GM21528 (cell line): ENCODE data around the gene FBXO48.
A peak's percentile ranks its signal among the peaks of the same experiment; 100 is the strongest.
"Not testable (repeated sequence)": the region's sequence is repeated elsewhere in the genome, so short reads cannot be mapped to it uniquely, and the experiment has no call there.

Experiments
- ATAC-seq: cut with Tn5 transposase; IDR thresholded peaks from one replicate; pipeline ENCODE4 v1.9.1; 2021; ENCODE audit warnings: mild to moderate bottlenecking, moderate library complexity; ENCODE audit not compliant: unreplicated experiment, low FRiP score

The FBXO48 gene

DNA sequence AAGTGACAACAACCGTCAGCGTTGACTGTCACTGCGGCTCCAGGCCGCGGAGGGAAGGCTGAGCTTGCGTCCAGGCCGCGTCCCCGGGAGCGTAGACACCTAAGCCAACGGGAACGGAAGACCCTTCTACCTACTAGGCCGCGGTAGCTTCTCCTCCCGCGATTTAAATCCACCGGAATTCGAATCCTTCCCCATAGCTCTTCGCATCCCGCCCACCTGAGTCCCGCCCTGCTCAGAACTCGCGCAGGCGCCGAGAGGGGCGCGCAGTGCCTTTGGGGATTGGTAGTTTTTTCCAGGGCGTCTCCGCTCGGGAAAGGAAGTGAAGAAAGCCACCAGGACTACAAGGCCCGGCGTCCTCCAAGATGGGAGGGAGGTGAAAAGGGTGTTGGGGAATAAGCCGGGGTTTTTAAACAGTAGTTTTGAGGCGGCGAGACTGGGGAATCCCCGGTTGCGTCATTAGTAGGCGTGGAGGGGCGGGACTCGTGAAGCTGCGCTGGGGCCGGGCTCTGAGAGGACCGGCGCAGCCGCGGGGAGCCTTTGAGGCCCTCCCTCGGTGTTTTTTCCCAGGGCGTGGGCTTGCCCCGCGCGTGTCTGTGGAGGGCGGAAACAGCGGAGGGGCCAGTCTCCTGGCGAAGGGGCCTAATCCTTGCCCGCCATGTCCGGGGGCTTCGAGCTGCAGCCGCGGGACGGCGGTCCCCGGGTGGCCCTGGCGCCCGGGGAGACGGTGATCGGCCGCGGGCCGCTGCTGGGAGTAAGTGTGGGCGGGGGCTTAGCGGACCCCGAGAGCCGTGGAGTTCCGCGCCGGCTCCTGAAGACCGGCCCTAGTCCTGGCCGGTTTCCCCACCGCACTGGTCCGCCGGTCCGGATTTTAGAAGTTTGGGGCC is at the start of gene FBXO48, which contains the start of gene APLF:
TSS of gene FBXO48 (minus strand) at position 218 of the 884 bp plus-strand sequence. CDS start 2,149 bp downstream, outside the sequence.
TSS of gene APLF (plus strand) at position 509 of the 884 bp plus-strand sequence. CDS start at position 656, 147 bp downstream.
- ATAC-seq, result peak; percentile 95

DNA sequence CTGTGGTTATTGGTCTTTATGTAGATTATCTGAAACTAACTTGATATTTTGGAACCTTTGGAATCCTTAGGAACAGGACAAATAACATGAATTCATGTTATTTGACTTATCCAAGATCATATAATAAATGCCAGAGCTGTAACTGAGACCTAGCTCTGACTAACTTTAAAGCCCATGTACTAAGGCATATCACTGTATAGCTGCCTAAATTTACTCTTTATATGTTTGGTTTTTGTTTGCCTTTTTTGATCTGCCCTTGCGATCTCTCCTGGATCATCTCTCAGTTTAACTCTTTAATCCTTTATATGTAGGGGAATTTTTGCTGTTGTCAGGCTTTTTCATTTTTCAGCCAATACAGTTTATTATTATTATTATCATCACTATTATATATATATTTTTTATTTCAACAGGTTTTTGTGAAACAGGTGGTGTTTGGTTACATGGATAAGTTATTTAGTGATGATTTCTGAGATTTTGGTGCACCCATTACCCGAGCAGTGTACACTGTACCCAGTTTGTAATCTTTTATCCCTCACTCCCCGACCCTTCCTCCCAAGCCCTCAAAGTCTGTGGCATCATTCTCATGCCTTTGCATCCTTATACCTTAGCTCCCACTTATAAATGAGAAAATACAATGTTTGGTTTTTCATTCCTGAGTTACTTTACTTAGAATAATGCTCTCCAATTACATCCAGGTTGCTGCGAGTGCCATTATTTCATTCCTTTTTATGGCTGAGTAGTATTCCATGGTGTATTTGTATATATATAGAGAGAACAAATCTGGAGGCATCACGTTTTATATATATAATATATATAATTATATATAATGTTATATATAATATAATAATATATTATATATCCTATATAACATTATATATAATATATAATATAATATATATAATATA is 49.2 kb upstream of the FBXO48 start:
- ATAC-seq, result no peak

- no peak for ATAC-seq
These were observed 47.3 kb upstream of the FBXO48 start for GRCh38 chr2:68514316-68514929.

DNA sequence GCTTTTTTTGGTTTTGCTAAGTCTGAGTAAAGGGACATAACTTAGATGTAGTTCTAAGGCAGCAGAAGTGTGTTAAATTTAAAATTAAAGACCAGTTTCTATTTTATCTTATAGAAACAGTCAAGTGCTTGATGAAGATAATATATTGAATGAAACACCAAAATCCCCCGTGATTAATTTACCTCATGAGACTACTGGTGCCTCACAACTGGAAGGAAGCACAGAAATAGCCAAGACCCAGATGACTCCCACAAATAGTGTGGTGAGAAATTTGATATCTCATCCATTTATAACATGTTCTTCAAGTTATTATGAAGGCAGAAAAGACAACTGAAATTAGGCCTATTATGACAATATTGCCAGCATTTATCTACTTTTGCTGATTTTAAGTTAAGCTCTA is 45.9 kb upstream of the FBXO48 start:
- ATAC-seq, result no peak

DNA sequence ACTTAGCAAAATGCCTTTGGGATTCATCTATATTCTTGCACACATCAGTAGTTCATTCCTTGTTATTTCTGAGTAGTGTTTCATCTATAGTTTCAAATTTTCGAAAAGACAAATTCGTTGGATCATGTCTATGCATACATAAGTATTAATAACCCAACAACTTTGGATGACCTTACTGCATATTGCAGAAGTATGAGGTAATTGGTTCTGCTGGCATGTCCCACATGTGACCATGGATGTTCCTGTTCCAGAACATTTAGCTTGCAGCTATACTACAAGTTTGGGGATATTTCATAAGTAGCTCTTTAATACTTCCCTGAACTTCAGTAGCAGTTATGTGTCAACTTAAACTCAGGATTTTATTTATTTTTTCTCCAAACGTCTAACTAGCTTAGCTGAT is 45.2 kb upstream of the FBXO48 start:
- ATAC-seq, result no peak

GRCh38 chr2:68506170-68506569 is 39.1 kb upstream of the FBXO48 start:
- ATAC-seq, result no peak

- no peak for ATAC-seq
These were observed 38.6 kb upstream of the FBXO48 start for GRCh38 chr2:68505603-68506159.

GRCh38 chr2:68501768-68502167 is 34.7 kb upstream of the FBXO48 start:
- ATAC-seq, result no peak

DNA sequence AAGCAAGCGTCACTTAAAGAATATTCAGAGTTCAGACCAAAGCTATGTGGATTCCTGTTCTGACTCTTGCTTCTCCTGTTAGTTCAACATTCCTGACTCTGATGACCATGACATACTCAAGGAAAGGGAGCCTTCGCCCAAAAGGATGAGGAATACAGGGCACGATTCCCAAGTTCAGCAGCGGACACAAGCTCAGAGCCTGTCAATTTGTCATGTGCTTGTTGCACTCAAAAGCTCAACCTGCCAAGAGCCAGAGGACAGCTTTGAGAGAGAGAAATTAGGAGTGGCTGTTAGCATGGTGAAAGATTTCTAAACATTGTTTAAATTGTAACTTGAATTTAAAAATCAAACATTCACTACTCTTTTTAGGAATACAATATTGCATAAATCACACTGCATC is 33.6 kb upstream of the FBXO48 start:
- ATAC-seq, result no peak

DNA sequence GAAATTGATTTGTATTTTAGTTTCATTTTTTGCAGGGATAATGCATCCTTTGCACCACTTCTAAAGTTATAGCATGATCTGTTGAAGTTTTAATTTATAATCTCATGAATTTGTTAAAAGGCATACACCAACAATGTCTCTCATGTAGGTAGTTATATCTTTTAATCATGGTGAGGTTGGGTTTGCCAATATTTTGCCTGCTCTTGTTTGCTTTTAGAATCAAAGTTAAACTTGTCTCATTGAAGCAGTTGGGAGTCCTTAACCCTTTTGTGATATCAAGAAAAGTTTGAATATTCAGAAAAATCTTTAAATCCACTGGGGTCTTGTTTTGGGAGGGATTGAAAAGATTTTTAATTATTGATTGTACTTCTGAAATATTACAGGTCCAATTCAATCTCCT is 32.0 kb upstream of the FBXO48 start:
- no peak for ATAC-seq

GRCh38 chr2:68491582-68491981 is 24.5 kb upstream of the FBXO48 start:
- no peak for ATAC-seq

- ATAC-seq, result no peak
These were observed 22.2 kb upstream of the FBXO48 start for GRCh38 chr2:68489282-68489681.

- not testable (repeated sequence) for ATAC-seq
These were observed 21.5 kb upstream of the FBXO48 start for GRCh38 chr2:68488605-68489004.

- no peak for ATAC-seq
These were observed 20.8 kb upstream of the FBXO48 start for GRCh38 chr2:68487773-68488355.

DNA sequence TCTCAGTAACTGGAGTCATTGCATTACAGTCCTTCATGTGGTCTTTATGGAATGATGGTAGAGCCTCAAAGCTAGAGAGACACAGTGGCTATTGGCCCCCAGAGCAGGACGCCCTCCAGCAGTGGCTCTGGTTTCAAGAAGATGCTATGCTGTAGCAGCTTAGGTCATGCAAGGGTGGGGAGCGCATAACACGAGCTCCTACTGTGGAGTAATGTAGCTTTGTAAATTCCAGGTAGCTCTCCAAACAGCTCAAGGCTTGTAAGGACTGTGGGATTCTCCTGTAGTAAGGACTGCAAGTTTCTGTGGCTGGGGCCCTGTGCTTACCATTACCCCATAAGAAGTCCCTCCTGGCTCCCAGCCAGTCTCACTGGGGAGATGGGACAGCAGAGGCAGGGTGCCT is 15.9 kb upstream of the FBXO48 start:
- no peak for ATAC-seq

DNA sequence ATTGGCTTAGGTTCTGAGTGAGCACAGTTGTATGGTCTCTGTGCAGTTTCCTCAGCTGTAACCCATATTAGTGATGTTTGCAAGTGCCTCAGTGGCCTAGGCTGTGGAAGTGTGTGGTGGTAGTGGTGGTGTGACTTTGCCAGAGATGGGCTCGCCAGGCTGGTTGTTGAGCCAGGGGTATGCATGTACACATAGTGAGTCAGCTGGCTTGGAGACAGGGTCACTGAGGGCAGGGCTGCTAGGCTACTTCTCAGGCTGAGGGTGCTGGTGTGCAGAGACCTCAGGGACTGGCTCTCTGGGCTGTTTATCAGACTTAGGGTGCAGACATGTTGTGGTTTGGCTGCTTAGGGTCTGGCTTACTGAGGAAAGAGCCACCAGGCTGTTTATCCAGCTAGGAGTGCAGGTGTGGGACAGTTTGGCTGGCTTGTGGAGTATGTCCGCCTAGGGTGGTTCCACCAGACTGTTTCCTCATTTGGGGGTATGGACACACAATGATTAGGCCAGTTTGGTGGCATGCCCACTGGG is 15.3 kb upstream of the FBXO48 start:
- ATAC-seq, result no peak

GRCh38 chr2:68478688-68479087 is 11.6 kb upstream of the FBXO48 start:
- ATAC-seq, result no peak

DNA sequence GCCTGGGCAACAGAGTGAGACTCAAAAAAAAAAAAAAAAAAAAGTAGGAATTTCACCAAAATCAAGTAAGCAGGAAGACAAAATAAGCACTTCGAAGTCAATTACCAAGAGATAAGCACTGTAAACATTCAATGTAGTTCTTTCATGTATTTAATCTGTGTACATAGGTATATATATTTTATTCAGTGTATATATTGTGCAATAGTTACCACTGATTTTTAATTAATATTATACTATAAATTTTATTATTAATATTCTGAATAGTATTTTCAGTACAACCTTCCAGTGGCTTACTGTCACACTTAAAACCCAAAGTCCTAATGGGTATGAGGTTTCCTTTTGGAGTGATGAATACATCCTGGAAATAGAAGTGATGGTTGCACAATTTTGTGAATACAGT is 9.4 kb upstream of the FBXO48 start:
- ATAC-seq, result no peak

DNA sequence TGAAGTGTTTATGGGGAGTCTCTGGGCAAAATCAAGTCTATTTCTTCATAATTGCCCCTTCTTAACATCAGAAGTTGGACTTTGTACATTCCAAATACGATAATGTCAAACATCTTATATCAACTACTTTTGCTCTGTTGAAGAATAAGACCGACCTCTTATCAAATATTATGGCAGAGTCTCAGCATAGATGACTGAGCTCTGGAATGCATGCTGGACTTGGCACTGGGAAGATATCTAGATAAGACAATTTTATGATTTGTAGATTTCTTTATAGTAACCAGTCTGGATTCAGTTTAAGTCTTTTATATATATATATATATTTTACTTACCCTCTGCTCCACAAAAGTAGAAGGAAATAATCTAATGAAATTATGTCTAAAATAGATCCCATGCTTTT is 8.5 kb upstream of the FBXO48 start:
- no peak for ATAC-seq

GRCh38 chr2:68475110-68475509 is 8.0 kb upstream of the FBXO48 start:
- ATAC-seq, result no peak
